Ramos (cell line): ENCODE results near the gene IQCK.

Source experiments
- in situ Hi-C: fragments of 300-500 bp; cut with MboI; formaldehyde crosslinking; loops from one replicate; pipeline ENCODE4 v1.14.3; 2022; ENCODE audit warnings: low sequenced_read_pairs; ENCODE audit not compliant: unreplicated experiment

Gene IQCK

GRCh38 chr16:19698480-19699465 lies 19.3 kb upstream of the IQCK start:
- in situ Hi-C loops = no loop called here

GRCh38 chr16:19699472-19699871 lies 18.6 kb upstream of the IQCK start:
- in situ Hi-C loops = no loop called here

- in situ Hi-C loops = no loop called here
These were observed 17.7 kb upstream of the IQCK start for GRCh38 chr16:19700319-19700781.

GRCh38 chr16:19701091-19701490 lies 17.0 kb upstream of the IQCK start:
- in situ Hi-C loops = no loop called here

- in situ Hi-C loops = no loop called here
These were observed 14.7 kb upstream of the IQCK start for GRCh38 chr16:19703172-19703889.

- in situ Hi-C loops = no loop called here
These were observed 13.5 kb upstream of the IQCK start for GRCh38 chr16:19704321-19705145.

GRCh38 chr16:19705146-19705501 lies 12.9 kb upstream of the IQCK start:
- in situ Hi-C loops = no loop called here

GRCh38 chr16:19705843-19706242 lies 12.2 kb upstream of the IQCK start:
- in situ Hi-C loops = no loop called here

GRCh38 chr16:19706846-19707245 lies 11.2 kb upstream of the IQCK start:
- in situ Hi-C loops = no loop called here

- in situ Hi-C loops = no loop called here
These were observed 10.3 kb upstream of the IQCK start for GRCh38 chr16:19707569-19708295.

- in situ Hi-C loops = no loop called here
These were observed 9.5 kb upstream of the IQCK start for GRCh38 chr16:19708296-19709205.

- in situ Hi-C loops = no loop called here
These were observed 8.5 kb upstream of the IQCK start for GRCh38 chr16:19709381-19710136.

- in situ Hi-C loops = no loop called here
These were observed 7.7 kb upstream of the IQCK start for GRCh38 chr16:19710191-19710908.

- in situ Hi-C loops = no loop called here
These were observed 7.0 kb upstream of the IQCK start for GRCh38 chr16:19710991-19711545.

- in situ Hi-C loops = no loop called here
These were observed 6.4 kb upstream of the IQCK start for GRCh38 chr16:19711643-19712042.

GRCh38 chr16:19712418-19713058 lies 5.5 kb upstream of the IQCK start:
- in situ Hi-C loops = no loop called here

GRCh38 chr16:19713697-19714096 lies 4.4 kb upstream of the IQCK start:
- in situ Hi-C loops = no loop called here
